PC-3 (cell line): Measurements from ENCODE around the gene NANOGP8. TPM values are rescaled to one million over a fixed set of nuclear protein-coding genes. Genes with fewer than 3 reads are reported as not detected.

Experiments
- ATAC-seq: fragments of 200-7000 bp; cut with Tn5 transposase; 2 replicates; pipeline ENCODE4 v1.9.1; 2020; ENCODE audit warnings: mild to moderate bottlenecking, moderate library complexity
- BruUV-seq: library from RNA; stranded (reverse); fragments of 400-500 nt; replicated peaks from 2 replicates; lab custom pipeline; 2021; lab: Mats Ljungman, UMichigan
- CTCF ChIA-PET: fragments of 300-600 bp; sonication (Branson Sonifier 250); formaldehyde crosslinking; loops from one replicate; lab custom pipeline; 2022; ENCODE audit warnings: antibody characterized with exemption; lab: Charles Lee
- POLR2A ChIA-PET: fragments of 300-600 bp; sonication (Branson Sonifier 250); formaldehyde crosslinking; loops from one replicate; lab custom pipeline; 2022; ENCODE audit warnings: antibody characterized with exemption; ENCODE audit not compliant: unreplicated experiment; lab: Charles Lee
- DNase-seq: peaks from one replicate; pipeline ENCODE4 v3.0.0-alpha.2; 2015
- H2AFZ ChIP-seq: fragments of 300-600 bp; sonication (generic); 2 replicates; pipeline ENCODE4 v1.6.0; 2016; ENCODE audit warnings: antibody characterized with exemption, low read length
- H3F3A ChIP-seq: fragments of 300-600 bp; sonication (generic); one replicate; pipeline ENCODE4 v1.6.0; 2017; ENCODE audit warnings: antibody characterized with exemption, low read length, control low read depth, mild to moderate bottlenecking; ENCODE audit not compliant: unreplicated experiment
- H3K27ac ChIP-seq: fragments of 300-600 bp; sonication (generic); 2 replicates; pipeline ENCODE4 v1.5.1; 2016; ENCODE audit warnings: mild to moderate bottlenecking, low read length
- H3K27me3 ChIP-seq: fragments of 300-600 bp; sonication (generic); 2 replicates; pipeline ENCODE4 v1.6.1; 2016; ENCODE audit warnings: low read length, mixed read lengths
- H3K36me3 ChIP-seq: fragments of 300-600 bp; sonication (generic); 2 replicates; pipeline ENCODE4 v1.6.1; 2016; ENCODE audit warnings: low read depth, mixed run types, low read length, mixed read lengths
- H3K4me1 ChIP-seq: fragments of 300-600 bp; sonication (generic); 2 replicates; pipeline ENCODE4 v1.5.1; 2016; ENCODE audit warnings: low read length; ENCODE audit not compliant: insufficient read depth
- H3K4me2 ChIP-seq: fragments of 300-600 bp; sonication (generic); 2 replicates; pipeline ENCODE4 v1.6.0; 2016; ENCODE audit warnings: low read length
- H3K4me3 ChIP-seq: fragments of 300-600 bp; sonication (generic); 2 replicates; pipeline ENCODE4 v1.5.1; 2016; ENCODE audit warnings: mild to moderate bottlenecking, low read length, mixed read lengths
- H3K79me2 ChIP-seq: fragments of 300-600 bp; sonication (generic); 2 replicates; pipeline ENCODE4 v1.6.1; 2017; ENCODE audit warnings: low read length, mixed read lengths
- H3K9ac ChIP-seq: fragments of 300-600 bp; sonication (generic); 2 replicates; pipeline ENCODE4 v1.6.0; 2016; ENCODE audit warnings: mild to moderate bottlenecking, low read length
- H3K9me2 ChIP-seq: fragments of 300-600 bp; sonication (generic); replicated peaks from 2 replicates; pipeline ENCODE4 v1.6.1; 2016; ENCODE audit warnings: mixed run types, low read length, mixed read lengths
- H3K9me3 ChIP-seq: fragments of 300-600 bp; sonication (generic); 2 replicates; pipeline ENCODE4 v1.6.1; 2016; ENCODE audit warnings: low read length, mixed read lengths
- H4K20me1 ChIP-seq: fragments of 300-600 bp; sonication (generic); 2 replicates; pipeline ENCODE4 v1.6.1; 2016; ENCODE audit warnings: low read length, mixed read lengths
- CTCF ChIP-seq: fragments of 300-600 bp; sonication (generic); conservative IDR thresholded peaks from 2 replicates; pipeline ENCODE4 v1.5.1; 2017; ENCODE audit warnings: antibody characterized with exemption, low read depth, mild to moderate bottlenecking, low read length
- EZH2 ChIP-seq: fragments of 300-600 bp; sonication (generic); IDR thresholded peaks from one replicate; pipeline ENCODE4 v1.6.1; 2017; ENCODE audit warnings: antibody characterized with exemption, mild to moderate bottlenecking, low read length; ENCODE audit not compliant: unreplicated experiment
- EZH2phosphoT487 ChIP-seq: fragments of 300-600 bp; sonication (generic); IDR thresholded peaks from 2 replicates; pipeline ENCODE4 v1.6.1; 2018; ENCODE audit warnings: mild to moderate bottlenecking, antibody characterized with exemption, low read length, borderline replicate concordance
- intact Hi-C: fragments of 100-400 bp; cut with micrococcal nuclease; formaldehyde crosslinking; loops from 2 replicates; pipeline ENCODE4 v1.9.0; 2023
- total RNA-seq: library from RNA; depleted of rRNA; stranded (reverse); fragments of >200 nt; gene quantifications from 2 replicates; pipeline ENCODE4 v1.2.3, GENCODE V29; 2014

Gene NANOGP8
- total RNA-seq, 1 experiment from 2014 or later: not detected

GRCh38 chr15:35095941-35096340 lies 10.8 kb upstream of the NANOGP8 start:
- no peaks in the 10 kb centered on the region for H3K9me2 ChIP-seq
- DNase-seq: no peak
- no peak overlapping the region for H2AFZ ChIP-seq
- ATAC-seq: no peak
- intact Hi-C loops: no loop called here
- no peaks in the 10 kb centered on the region for H3K4me1 ChIP-seq
- no peak overlapping the region for H3K4me3 ChIP-seq
- H3K79me2 ChIP-seq: no peaks in the 10 kb centered on the region
- no peaks in the 10 kb centered on the region for H3K27me3 ChIP-seq
- no peaks in the 10 kb centered on the region for H3K36me3 ChIP-seq
- no TSS peak for BruUV-seq
- H3K27ac ChIP-seq: no peak overlapping the region
- H3F3A ChIP-seq: no peaks in the 10 kb centered on the region
- H3K9me3 ChIP-seq: no peaks in the 10 kb centered on the region
- no peaks in the 10 kb centered on the region for H4K20me1 ChIP-seq
- H3K4me2 ChIP-seq: no peak overlapping the region
- no peak overlapping the region for H3K9ac ChIP-seq
- CTCF ChIA-PET: no interaction called here
- TF ChIP-seq EZH2 (no peak), CTCF (no peak)
- POLR2A ChIA-PET: no interaction called here

- Histone ChIP-seq H3K36me3 (no peaks in the 10 kb centered on the region), H3K9me2 (no peaks in the 10 kb centered on the region), H2AFZ (no peak overlapping the region), H3K27me3 (no peaks in the 10 kb centered on the region), H3K27ac (no peak overlapping the region), H3K4me1 (no peaks in the 10 kb centered on the region), H3K4me2 (no peak overlapping the region), H3F3A (no peaks in the 10 kb centered on the region), H3K79me2 (no peaks in the 10 kb centered on the region), H4K20me1 (no peaks in the 10 kb centered on the region), H3K9ac (no peak overlapping the region), H3K9me3 (no peaks in the 10 kb centered on the region), H3K4me3 (no peak overlapping the region)
- CTCF ChIA-PET: no interaction called here
- DNase-seq: no peak
- intact Hi-C loops: no loop called here
- ATAC-seq: no peak
- BruUV-seq: no TSS peak
- no peak for TF ChIP-seq CTCF
- TF ChIP-seq EZH2: no peak
- TF ChIP-seq EZH2phosphoT487: no peak
- POLR2A ChIA-PET: no interaction called here
Observed at GRCh38 chr15:35092846-35093245, 7.8 kb upstream of the NANOGP8 start.

- TF ChIP-seq CTCF: no peak
- no peak for TF ChIP-seq EZH2phosphoT487
- TF ChIP-seq EZH2: no peak
- no peak overlapping the region for H3K27ac ChIP-seq
- CTCF ChIA-PET: no interaction called here
Observed at GRCh38 chr15:35092311-35092710, 7.2 kb upstream of the NANOGP8 start.

More at GRCh38 chr15:35092311-35092710, 7.2 kb upstream of the NANOGP8 start:
- H3K4me3 ChIP-seq: no peak overlapping the region
- POLR2A ChIA-PET: no interaction called here
- H3K4me2 ChIP-seq: no peak overlapping the region
- H3F3A ChIP-seq: no peaks in the 10 kb centered on the region
- H3K9ac ChIP-seq: no peak overlapping the region
- no peaks in the 10 kb centered on the region for H3K9me3 ChIP-seq
- no peaks in the 10 kb centered on the region for H3K27me3 ChIP-seq
- no peaks in the 10 kb centered on the region for H4K20me1 ChIP-seq
- H3K9me2 ChIP-seq: no peaks in the 10 kb centered on the region
- H3K36me3 ChIP-seq: no peaks in the 10 kb centered on the region
- no peaks in the 10 kb centered on the region for H3K79me2 ChIP-seq
- intact Hi-C loops: no loop called here
- no peaks in the 10 kb centered on the region for H3K4me1 ChIP-seq
- H2AFZ ChIP-seq: no peak overlapping the region
- ATAC-seq (no peak), DNase-seq (no peak)
- no TSS peak for BruUV-seq
